Liver (tissue), 9 donors: ENCODE measurements around the gene SYNDIG1. TPM values are rescaled to one million over a fixed set of nuclear protein-coding genes. Genes with fewer than 3 reads are reported as not detected.

Experiments used
- DNase-seq: peaks from one replicate; pipeline ENCODE4 v3.0.0-alpha.2; 2017; ENCODE audit warnings: low spot score
- H3K27ac ChIP-seq, 2 donors: one replicate each; pipeline ENCODE4 v1.7.0; 2013; ENCODE audit warnings: inconsistent platforms in 2 of 2, low read length in 2 of 2, control low read depth in 1 of 2, low read depth in 1 of 2, mild to moderate bottlenecking in 1 of 2
- H3K27me3 ChIP-seq, 4 donors: one replicate each; pipeline versions ENCODE4 v1.6.1 to v1.7.0; 2013; ENCODE audit warnings: low read length in 3 of 4, inconsistent platforms in 1 of 4, mild to moderate bottlenecking in 1 of 4, moderate library complexity in 1 of 4; ENCODE audit not compliant: control insufficient read depth in 4 of 4, insufficient read depth in 4 of 4
- H3K36me3 ChIP-seq, 4 donors: one replicate each; pipeline versions ENCODE4 v1.6.1 to v1.7.0; 2013; ENCODE audit warnings: low read length in 3 of 4, mild to moderate bottlenecking in 3 of 4, low read depth in 1 of 4, moderate library complexity in 1 of 4; ENCODE audit not compliant: control insufficient read depth in 4 of 4, insufficient read depth in 3 of 4
- H3K4me1 ChIP-seq, 4 donors: one replicate each; pipeline versions ENCODE4 v1.6.1 to v1.7.0; 2013; ENCODE audit warnings: low read length in 3 of 4, mild to moderate bottlenecking in 3 of 4, moderate library complexity in 1 of 4; ENCODE audit not compliant: control insufficient read depth in 4 of 4, insufficient read depth in 4 of 4
- H3K4me3 ChIP-seq, 3 donors: one replicate each; pipeline versions ENCODE4 v1.6.1 to v1.7.0; 2013; ENCODE audit warnings: low read length in 3 of 3, control low read depth in 1 of 3, low read depth in 1 of 3, mild to moderate bottlenecking in 1 of 3
- H3K9ac ChIP-seq, 2 donors: one replicate each; pipeline ENCODE4 v1.7.0; 2013; ENCODE audit warnings: low read length in 2 of 2, mild to moderate bottlenecking in 2 of 2, moderate library complexity in 2 of 2, control low read depth in 1 of 2, low read depth in 1 of 2
- H3K9me3 ChIP-seq, 4 donors: one replicate each; pipeline versions ENCODE4 v1.6.1 to v1.7.0; 2013; ENCODE audit warnings: low read length in 3 of 4; ENCODE audit not compliant: control insufficient read depth in 4 of 4
- ATF3 ChIP-seq: IDR thresholded peaks from 2 replicates; pipeline ENCODE4 v1.6.1; 2016; ENCODE audit warnings: antibody characterized with exemption
- CTCF ChIP-seq: fragments of 150-350 bp; IDR thresholded peaks from 2 replicates; pipeline ENCODE4 v1.5.1; 2017; ENCODE audit warnings: improper control_type of control experiment, low read depth, low read length; ENCODE audit not compliant: missing input control
- EGR1 ChIP-seq, 2 donors: IDR thresholded peaks; 2 replicates each; pipeline ENCODE4 v1.6.1; 2016 to 2018; ENCODE audit warnings: antibody characterized with exemption in 2 of 2, low read depth in 2 of 2
- FOXA1 ChIP-seq: IDR thresholded peaks from 2 replicates; pipeline ENCODE4 v1.6.1; 2016; ENCODE audit warnings: antibody characterized with exemption
- FOXA2 ChIP-seq: IDR thresholded peaks from 2 replicates; pipeline ENCODE4 v1.6.1; 2016; ENCODE audit warnings: antibody characterized with exemption
- GABPA ChIP-seq, 2 donors: IDR thresholded peaks in 1 of 2; conservative IDR thresholded peaks in 1 of 2; 2 replicates each; pipeline ENCODE4 v1.6.1; 2016; ENCODE audit warnings: antibody characterized with exemption in 2 of 2, mild to moderate bottlenecking in 1 of 2, moderate library complexity in 1 of 2
- HNF4A ChIP-seq, 2 donors: conservative IDR thresholded peaks; 2 replicates each; pipeline ENCODE4 v1.6.1; 2016; ENCODE audit warnings: antibody characterized with exemption in 2 of 2, mild to moderate bottlenecking in 2 of 2
- HNF4G ChIP-seq: IDR thresholded peaks from 2 replicates; pipeline ENCODE4 v1.6.1; 2016; ENCODE audit warnings: antibody characterized with exemption
- JUND ChIP-seq, 2 donors: IDR thresholded peaks; 2 replicates each; pipeline ENCODE4 v1.6.1; 2016; ENCODE audit warnings: antibody characterized with exemption in 2 of 2
- MAX ChIP-seq: IDR thresholded peaks from 2 replicates; pipeline ENCODE4 v1.6.1; 2016; ENCODE audit warnings: antibody characterized with exemption
- NR2F2 ChIP-seq: IDR thresholded peaks from 2 replicates; pipeline ENCODE4 v1.6.1; 2016; ENCODE audit warnings: antibody characterized with exemption
- RAD21 ChIP-seq, 2 donors: IDR thresholded peaks; 2 replicates each; pipeline ENCODE4 v1.6.1; 2016; ENCODE audit warnings: antibody characterized with exemption in 2 of 2, mild to moderate bottlenecking in 2 of 2
- REST ChIP-seq: IDR thresholded peaks from 2 replicates; pipeline ENCODE4 v1.6.1; 2016; ENCODE audit warnings: antibody characterized with exemption, mild to moderate bottlenecking
- RXRA ChIP-seq, 2 donors: IDR thresholded peaks; 2 replicates each; pipeline ENCODE4 v1.6.1; 2017 to 2018; ENCODE audit warnings: antibody characterized with exemption in 2 of 2, mild to moderate bottlenecking in 1 of 2
- SP1 ChIP-seq: IDR thresholded peaks from 2 replicates; pipeline ENCODE4 v1.6.1; 2018; ENCODE audit warnings: antibody characterized with exemption, mild to moderate bottlenecking
- TAF1 ChIP-seq: conservative IDR thresholded peaks from 2 replicates; pipeline ENCODE4 v1.6.1; 2016; ENCODE audit warnings: antibody characterized with exemption, mild to moderate bottlenecking
- YY1 ChIP-seq: IDR thresholded peaks from 2 replicates; pipeline ENCODE4 v1.6.1; 2016; ENCODE audit warnings: antibody characterized with exemption, mild to moderate bottlenecking
- ZBTB33 ChIP-seq: IDR thresholded peaks from 2 replicates; pipeline ENCODE4 v1.6.1; 2016; ENCODE audit warnings: antibody characterized with exemption
- WGBS: extraction: QIAGEN DNeasy Blood & Tissue Kit; methylation state at CpG from one replicate; pipeline ENCODE4 v1.1.7; 2013; 5-methylcytosine and 5-hydroxymethylcytosine counted together
- polyA plus RNA-seq, 2 donors: library from polyadenylated mRNA; stranded (reverse) in 1 of 2; unstranded in 1 of 2; fragments of 200-250 nt in 1 of 2; fragments of >200 nt in 1 of 2; fragmentation: Nextera tagmentation in 1 of 2; extraction: Ambion mirVana in 1 of 2; gene quantifications; one replicate each; pipeline versions ENCODE4 v1.2.1 to v1.2.3, GENCODE V29; 2013 to 2015
- total RNA-seq, 2 donors: library from RNA; depleted of rRNA; stranded (reverse); fragments of >200 nt; gene quantifications; one replicate each; pipeline ENCODE4 v1.2.3, GENCODE V29; 2014
- donor health status: healthy.
- donor health status: healthy.
- donor health status: healthy.
- donor health status: healthy.
- donor health status: healthy.

The SYNDIG1 gene
- total and polyA plus RNA-seq, 4 donors = 0.05 to 0.08 TPM; not detected in 2

GRCh38 chr20:24480509-24480908 lies 11.1 kb downstream of the SYNDIG1 start:
- Histone ChIP-seq H3K9me3 (no peaks in the 10 kb centered on the region), H3K4me3 (no peak overlapping the region), H3K9ac (no peak overlapping the region), H3K4me1 (no peaks in the 10 kb centered on the region), H3K27ac (no peak overlapping the region), H3K36me3 (no peaks in the 10 kb centered on the region), H3K27me3 (peaks cover 0 to 9% (median 0%) of the 10 kb centered on the region in 4 donors)
- TF ChIP-seq FOXA1 (no peak), ATF3 (no peak), NR2F2 (no peak), YY1 (no peak), EGR1 (IDR thresholded peaks at IDR 0.05; ENCODE audit: low read depth in 2 of 2) (no peak), RXRA (IDR thresholded peaks at IDR 0.05) (no peak), REST (no peak), JUND (IDR thresholded peaks at IDR 0.05) (no peak), FOXA2 (no peak), TAF1 (no peak), ZBTB33 (no peak), GABPA (IDR thresholded peaks at IDR 0.05 in 1 of 2, conservative IDR thresholded peaks at IDR 0.05 in 1 of 2) (no peak), CTCF (no peak), HNF4G (no peak), MAX (no peak), HNF4A (conservative IDR thresholded peaks at IDR 0.05) (no peak), SP1 (no peak), RAD21 (IDR thresholded peaks at IDR 0.05) (no peak)
- DNase-seq = no peak
- 70% methylated on average over 4 of the region's 4 CpGs for WGBS
